Stimulated activated CD4-positive, alpha-beta T cell treated with anti-CD3 and anti-CD28 coated beads, Interleukin-15, amount 100 ng/mL, for 1 hour (primary cell): Measurements from ENCODE around the gene TNIK.
A peak's percentile ranks its signal among the peaks of the same experiment; 100 is the strongest.

Source experiments
- DNase-seq, 2 donors: peaks; one replicate each; pipeline ENCODE4 v3.0.0-alpha.2; 2020; ENCODE audit warnings: low read depth in 1 of 2, low spot score in 1 of 2

Gene TNIK

GRCh38 chr3:171459942-171460724, at the start of gene TNIK:
TNIK (minus strand) TSS chr3:171460405; CDS start chr3:171460063, 342 bp downstream.
- DNase-seq: peak; percentile 85 to 88

- DNase-seq: no peak
Observed at GRCh38 chr3:171508676-171509075, 48.5 kb upstream of the TNIK start.

- no peak for DNase-seq
Observed at GRCh38 chr3:171508206-171508605, 48.0 kb upstream of the TNIK start.

- no peak for DNase-seq
Observed at GRCh38 chr3:171506743-171507319, 46.6 kb upstream of the TNIK start.

GRCh38 chr3:171505822-171506333, 45.7 kb upstream of the TNIK start:
- no peak for DNase-seq

- DNase-seq: no peak
Observed at GRCh38 chr3:171504376-171504775, 44.2 kb upstream of the TNIK start.

- DNase-seq: no peak
Observed at GRCh38 chr3:171503817-171504216, 43.6 kb upstream of the TNIK start.

- no peak for DNase-seq
Observed at GRCh38 chr3:171498921-171499320, 38.7 kb upstream of the TNIK start.

GRCh38 chr3:171497468-171497867, 37.3 kb upstream of the TNIK start:
- no peak for DNase-seq

- no peak for DNase-seq
Observed at GRCh38 chr3:171495413-171495812, 35.2 kb upstream of the TNIK start.

GRCh38 chr3:171494457-171495109, 34.4 kb upstream of the TNIK start:
- DNase-seq: no peak

GRCh38 chr3:171491361-171491760, 31.2 kb upstream of the TNIK start:
- no peak for DNase-seq

GRCh38 chr3:171490901-171491300, 30.7 kb upstream of the TNIK start:
- DNase-seq: no peak

- DNase-seq: no peak
Observed at GRCh38 chr3:171489348-171489747, 29.1 kb upstream of the TNIK start.

- DNase-seq: no peak
Observed at GRCh38 chr3:171488479-171488878, 28.3 kb upstream of the TNIK start.

- DNase-seq: no peak
Observed at GRCh38 chr3:171487382-171487781, 27.2 kb upstream of the TNIK start.

- DNase-seq: no peak
Observed at GRCh38 chr3:171485338-171485737, 25.1 kb upstream of the TNIK start.

GRCh38 chr3:171481011-171481410, 20.8 kb upstream of the TNIK start:
- DNase-seq: no peak

- DNase-seq: no peak
Observed at GRCh38 chr3:171480526-171480925, 20.3 kb upstream of the TNIK start.

- DNase-seq: no peak
Observed at GRCh38 chr3:171476532-171477102, 16.4 kb upstream of the TNIK start.

GRCh38 chr3:171472552-171472951, 12.3 kb upstream of the TNIK start:
- DNase-seq: no peak

GRCh38 chr3:171470714-171471227, 10.6 kb upstream of the TNIK start:
- DNase-seq: no peak
